Measurements from ENCODE around the gene CTBP1. TPM values are rescaled to one million over a fixed set of nuclear protein-coding genes. Genes with fewer than 3 reads are reported as not detected.

Gene CTBP1
- total RNA-seq, 4 donors from 2014 or later: 89.9 to 169 (median 107) TPM

- TF ChIP-seq, protein P1, sequence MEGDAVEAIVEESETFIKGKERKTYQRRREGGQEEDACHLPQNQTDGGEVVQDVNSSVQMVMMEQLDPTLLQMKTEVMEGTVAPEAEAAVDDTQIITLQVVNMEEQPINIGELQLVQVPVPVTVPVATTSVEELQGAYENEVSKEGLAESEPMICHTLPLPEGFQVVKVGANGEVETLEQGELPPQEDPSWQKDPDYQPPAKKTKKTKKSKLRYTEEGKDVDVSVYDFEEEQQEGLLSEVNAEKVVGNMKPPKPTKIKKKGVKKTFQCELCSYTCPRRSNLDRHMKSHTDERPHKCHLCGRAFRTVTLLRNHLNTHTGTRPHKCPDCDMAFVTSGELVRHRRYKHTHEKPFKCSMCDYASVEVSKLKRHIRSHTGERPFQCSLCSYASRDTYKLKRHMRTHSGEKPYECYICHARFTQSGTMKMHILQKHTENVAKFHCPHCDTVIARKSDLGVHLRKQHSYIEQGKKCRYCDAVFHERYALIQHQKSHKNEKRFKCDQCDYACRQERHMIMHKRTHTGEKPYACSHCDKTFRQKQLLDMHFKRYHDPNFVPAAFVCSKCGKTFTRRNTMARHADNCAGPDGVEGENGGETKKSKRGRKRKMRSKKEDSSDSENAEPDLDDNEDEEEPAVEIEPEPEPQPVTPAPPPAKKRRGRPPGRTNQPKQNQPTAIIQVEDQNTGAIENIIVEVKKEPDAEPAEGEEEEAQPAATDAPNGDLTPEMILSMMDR (IDR thresholded peaks at IDR 0.05; ENCODE audit: low read depth): no peak
Measured at GRCh38 chr4:1211891-1212545, 36.9 kb downstream of the CTBP1 start.

DNA sequence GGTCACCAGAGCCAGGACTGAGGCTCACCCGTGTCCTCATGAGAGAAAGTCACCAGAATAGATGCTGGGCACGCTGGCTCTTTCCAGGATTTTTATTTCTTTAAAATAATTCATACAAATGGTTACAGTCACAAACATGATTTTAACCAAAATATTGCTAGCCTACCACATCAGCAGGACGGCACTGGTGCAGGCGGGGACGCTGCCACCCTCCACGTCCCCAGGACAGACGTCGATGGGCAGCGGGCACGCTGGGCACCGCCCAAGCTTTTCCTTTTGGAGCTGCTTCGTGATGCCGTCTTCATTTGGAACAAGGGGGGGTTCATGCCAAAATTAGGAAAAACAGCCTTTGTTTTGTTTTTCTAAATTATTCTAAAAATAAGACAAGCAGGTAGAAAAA is 37.6 kb downstream of the CTBP1 start:
- TF ChIP-seq, protein P1 (IDR thresholded peaks at IDR 0.05; ENCODE audit: low read depth): no peak

DNA sequence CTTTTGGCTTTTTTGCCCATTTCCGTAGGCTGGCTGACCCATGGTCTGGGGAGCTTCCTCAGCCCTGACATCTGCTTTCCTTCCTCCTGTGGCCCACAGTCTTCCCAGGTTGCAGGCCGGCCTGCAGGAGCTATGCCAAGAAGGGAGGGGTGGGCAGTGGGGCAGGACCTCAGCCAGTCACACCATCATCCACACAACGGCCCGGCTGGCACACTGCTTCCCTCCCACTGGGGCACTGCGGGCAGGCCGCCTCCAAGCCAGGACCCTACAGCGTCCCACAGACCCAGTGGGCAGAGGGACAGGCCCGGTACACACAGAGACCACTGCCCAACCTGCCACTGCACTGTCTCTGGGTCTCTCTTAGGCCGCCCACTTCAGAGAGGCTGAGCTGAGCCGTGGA is 38.0 kb downstream of the CTBP1 start:
- TF ChIP-seq, protein P1 (IDR thresholded peaks at IDR 0.05; ENCODE audit: low read depth): no peak

- TF ChIP-seq, protein P1 (IDR thresholded peaks at IDR 0.05; ENCODE audit: low read depth): no peak
Measured at GRCh38 chr4:1210241-1210841, 38.6 kb downstream of the CTBP1 start.

DNA sequence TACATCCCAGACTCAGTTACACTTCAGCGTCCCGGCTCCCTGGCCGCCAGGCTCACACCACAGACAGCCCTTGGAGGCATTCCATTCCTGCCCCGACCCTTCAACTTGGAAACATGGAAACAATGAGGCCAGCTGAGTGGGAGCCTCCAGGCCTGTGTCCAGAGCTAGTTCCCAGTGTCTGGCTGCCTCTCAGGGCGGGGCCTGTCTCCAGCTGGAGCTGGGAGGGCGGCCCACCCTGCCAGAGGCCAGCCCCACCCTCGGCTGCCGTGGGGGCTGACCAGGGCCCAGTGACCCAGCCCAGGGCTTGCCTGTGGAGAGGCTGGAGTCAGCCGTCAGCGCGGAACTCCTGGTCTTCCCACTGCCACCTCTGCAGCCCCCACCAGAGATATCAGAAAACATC is 39.1 kb downstream of the CTBP1 start:
- TF ChIP-seq, protein P1 (IDR thresholded peaks at IDR 0.05; ENCODE audit: low read depth): no peak

- TF ChIP-seq, protein P1 (IDR thresholded peaks at IDR 0.05; ENCODE audit: low read depth): no peak
Measured at GRCh38 chr4:1208970-1209704, 39.8 kb downstream of the CTBP1 start.

DNA sequence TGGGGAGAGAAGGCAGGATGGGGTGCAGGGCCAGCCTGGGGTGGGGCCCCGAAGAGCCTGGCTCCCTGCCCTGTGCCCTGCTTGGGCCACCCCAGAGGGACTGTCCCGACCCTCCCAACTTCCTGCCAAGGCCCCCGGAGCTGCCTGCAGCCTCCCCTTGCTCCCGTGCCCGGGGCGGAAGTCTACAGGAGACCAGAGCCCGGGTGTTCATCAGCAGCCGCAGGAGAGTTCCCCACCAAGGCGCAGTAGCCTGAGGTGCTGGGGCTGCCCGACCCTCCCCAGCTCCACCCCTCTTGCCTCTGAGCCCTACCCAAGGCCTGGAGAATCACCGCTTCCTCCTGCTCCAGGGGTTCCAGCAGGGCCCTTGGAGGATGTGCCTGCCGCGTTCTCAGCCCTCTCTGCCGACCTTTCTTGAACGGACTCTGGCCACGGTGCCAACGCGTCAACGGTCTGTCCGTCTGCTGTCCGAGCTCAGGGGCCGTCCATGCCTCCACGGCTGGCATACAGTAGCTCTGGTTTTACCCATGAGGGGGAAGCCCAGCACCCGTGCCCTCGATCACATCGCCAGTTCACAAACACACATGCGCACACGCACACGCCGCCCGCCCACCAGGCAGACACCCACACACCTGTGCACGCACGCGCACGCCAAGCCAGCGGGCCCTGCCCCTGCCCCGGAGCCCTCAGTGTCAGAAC is 40.5 kb downstream of the CTBP1 start:
- TF ChIP-seq, protein P1 (IDR thresholded peaks at IDR 0.05; ENCODE audit: low read depth): no peak
